Neural progenitor cell (in vitro differentiated cells): Measurements from ENCODE around the gene JAM2.

Source experiments
- CTCF ChIP-seq: fragments of 200-600 bp; sonication (generic); IDR thresholded peaks from 2 replicates; pipeline ENCODE4 v1.5.1; 2017; ENCODE audit warnings: antibody characterized with exemption, mild to moderate bottlenecking
- EZH2 ChIP-seq: fragments of 200-600 bp; sonication (generic); IDR thresholded peaks from 2 replicates; pipeline ENCODE4 v1.6.1; 2017; ENCODE audit warnings: antibody characterized with exemption, mild to moderate bottlenecking, moderate library complexity

DNA sequence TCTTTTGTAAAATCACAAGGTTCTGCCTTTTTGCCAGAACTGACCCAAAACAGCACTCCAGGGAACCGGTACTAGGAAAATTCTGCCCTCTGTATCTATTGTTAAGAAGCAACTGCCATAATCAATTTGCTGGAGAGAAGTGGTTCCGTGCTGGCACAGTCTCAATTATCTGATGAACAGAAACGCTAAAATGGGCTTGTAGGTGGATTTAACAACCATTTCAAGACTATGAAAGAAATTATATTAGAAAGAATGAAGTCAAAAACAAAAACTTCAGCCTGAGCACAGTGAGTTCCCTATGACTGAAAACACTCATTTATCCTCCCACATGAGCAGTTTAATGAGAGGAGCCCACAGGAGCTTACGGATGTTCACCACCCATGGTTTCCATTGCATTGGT lies 4.4 kb downstream of the JAM2 start:
- no peak for TF ChIP-seq CTCF
- no peak for TF ChIP-seq EZH2
